Amygdala (tissue), 56 donors: Measurements from ENCODE around the gene NDUFA3.

ENCODE experiments used
- DNase-seq, 56 donors: peaks; one replicate each; lab custom pipeline; 2025; lab: John Stamatoyannopoulos, UW

The NDUFA3 gene

GRCh38 chr19:54106716-54107115, 4.1 kb downstream of the NDUFA3 start:
- DNase-seq: no peak

- DNase-seq: no peak
These were observed 5.3 kb downstream of the NDUFA3 start for GRCh38 chr19:54107876-54108490.

DNA sequence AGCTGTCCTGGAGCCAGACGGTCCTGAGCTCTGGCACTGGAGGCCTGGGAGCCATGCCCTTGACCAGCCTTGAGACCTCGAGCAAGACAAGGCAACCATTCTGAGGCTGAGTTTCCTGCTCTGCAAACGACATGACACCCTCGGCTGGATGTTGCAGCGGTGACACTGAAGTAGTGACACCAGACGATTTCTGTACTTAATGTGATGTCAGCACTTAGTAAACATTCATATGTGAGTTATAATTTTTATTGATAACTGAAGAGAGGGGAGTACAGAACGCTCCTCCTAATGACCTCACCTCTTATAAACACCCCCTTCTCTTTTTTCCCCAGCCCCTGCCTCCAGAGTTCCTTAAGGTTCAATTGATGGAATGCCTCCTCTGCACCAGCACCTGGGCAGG, 5.8 kb downstream of the NDUFA3 start:
- DNase-seq: no peak

- DNase-seq: no peak
These were observed 7.0 kb downstream of the NDUFA3 start for GRCh38 chr19:54109651-54110050.

DNA sequence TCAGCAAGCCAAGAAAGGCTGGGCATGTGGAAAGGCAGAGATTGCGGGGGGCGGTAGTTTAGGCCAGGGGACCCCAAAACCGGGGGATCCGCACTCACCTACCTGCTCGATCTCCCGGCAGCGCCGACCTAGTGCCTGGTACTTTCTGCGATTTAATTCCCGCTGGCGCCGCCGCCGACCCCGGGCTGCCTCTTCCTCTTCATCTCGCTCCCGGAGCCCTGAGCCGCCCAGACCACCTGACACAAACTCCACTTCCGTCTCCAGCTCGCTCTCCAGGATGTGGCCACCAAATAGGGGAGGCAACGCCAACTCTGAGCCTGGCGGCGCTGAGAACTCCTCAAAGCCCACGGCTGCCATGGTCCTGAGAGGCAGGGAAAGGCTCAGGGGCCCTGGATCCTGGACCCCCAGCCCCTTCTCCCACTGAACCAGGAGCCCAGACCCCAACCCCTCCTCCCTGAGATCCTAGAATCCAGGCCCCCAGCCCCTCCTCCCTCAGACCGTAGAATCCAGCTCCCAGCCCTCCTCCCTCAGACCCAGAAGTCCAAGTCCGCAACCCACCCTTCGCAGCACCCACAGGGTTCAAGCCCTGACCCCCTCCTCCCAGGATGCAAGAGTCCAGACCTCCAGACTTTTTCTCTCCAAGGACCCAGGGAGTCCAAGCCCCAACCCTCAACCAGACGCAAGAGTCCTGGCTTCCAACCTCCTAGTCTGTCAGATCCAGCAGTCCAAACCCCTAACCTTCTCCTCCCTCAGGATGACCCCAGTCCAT, 11.9 kb downstream of the NDUFA3 start:
- peak in 32 of 56 donors; percentile 10 to 66 (median 29) for DNase-seq

- DNase-seq: peak; percentile 79 to 100 (median 94)
These were observed 12.7 kb downstream of the NDUFA3 start, which contains the start of the genes PRPF31 and TFPT for GRCh38 chr19:54115109-54116063. TSS of gene PRPF31 (plus strand) at chr19:54115754. CDS start at chr19:54118279, 2,525 bp downstream. TSS of gene TFPT (minus strand) at chr19:54115657. CDS start at chr19:54115269, 388 bp downstream.

GRCh38 chr19:54121259-54121658, 18.6 kb downstream of the NDUFA3 start:
- no peak for DNase-seq

DNA sequence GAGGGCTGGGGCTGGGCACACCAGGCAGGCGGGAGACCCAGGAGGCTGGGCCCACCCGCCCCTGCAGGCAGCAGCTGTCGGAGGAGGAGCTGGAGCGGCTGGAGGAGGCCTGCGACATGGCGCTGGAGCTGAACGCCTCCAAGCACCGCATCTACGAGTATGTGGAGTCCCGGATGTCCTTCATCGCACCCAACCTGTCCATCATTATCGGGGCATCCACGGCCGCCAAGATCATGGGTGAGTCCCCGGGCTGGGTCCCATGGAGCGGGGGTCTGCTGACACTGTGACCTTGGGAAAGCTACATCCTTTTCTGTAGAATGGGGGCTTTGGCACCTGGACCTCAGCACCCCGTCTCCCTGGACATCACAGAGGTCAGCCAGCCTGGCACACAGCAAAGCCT, 21.0 kb downstream of the NDUFA3 start:
- DNase-seq: no peak

- no peak for DNase-seq
These were observed 21.7 kb downstream of the NDUFA3 start for GRCh38 chr19:54124393-54124792.

GRCh38 chr19:54125713-54126112, 23.1 kb downstream of the NDUFA3 start:
- no peak for DNase-seq

- no peak for DNase-seq
These were observed 25.2 kb downstream of the NDUFA3 start for GRCh38 chr19:54127688-54128440.

DNA sequence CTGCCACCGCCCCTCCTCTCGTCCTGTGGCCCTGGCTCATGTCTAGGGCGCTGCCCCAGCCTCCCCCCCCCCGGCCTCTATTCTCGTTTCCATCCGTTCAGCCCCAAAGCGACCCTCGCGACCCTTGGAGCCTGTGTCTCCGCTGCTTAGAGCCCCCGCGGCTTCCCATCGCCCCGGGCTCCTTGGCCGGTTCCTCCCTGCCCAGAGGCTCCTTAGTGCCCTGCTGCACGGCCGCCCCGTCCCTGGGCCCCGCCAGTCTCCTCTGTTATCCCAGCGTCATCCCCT, 25.7 kb downstream of the NDUFA3 start:
- no peak for DNase-seq

GRCh38 chr19:54128796-54129616, 26.4 kb downstream of the NDUFA3 start:
- no peak for DNase-seq

- DNase-seq: no peak
These were observed 27.0 kb downstream of the NDUFA3 start for GRCh38 chr19:54129617-54129996.

DNA sequence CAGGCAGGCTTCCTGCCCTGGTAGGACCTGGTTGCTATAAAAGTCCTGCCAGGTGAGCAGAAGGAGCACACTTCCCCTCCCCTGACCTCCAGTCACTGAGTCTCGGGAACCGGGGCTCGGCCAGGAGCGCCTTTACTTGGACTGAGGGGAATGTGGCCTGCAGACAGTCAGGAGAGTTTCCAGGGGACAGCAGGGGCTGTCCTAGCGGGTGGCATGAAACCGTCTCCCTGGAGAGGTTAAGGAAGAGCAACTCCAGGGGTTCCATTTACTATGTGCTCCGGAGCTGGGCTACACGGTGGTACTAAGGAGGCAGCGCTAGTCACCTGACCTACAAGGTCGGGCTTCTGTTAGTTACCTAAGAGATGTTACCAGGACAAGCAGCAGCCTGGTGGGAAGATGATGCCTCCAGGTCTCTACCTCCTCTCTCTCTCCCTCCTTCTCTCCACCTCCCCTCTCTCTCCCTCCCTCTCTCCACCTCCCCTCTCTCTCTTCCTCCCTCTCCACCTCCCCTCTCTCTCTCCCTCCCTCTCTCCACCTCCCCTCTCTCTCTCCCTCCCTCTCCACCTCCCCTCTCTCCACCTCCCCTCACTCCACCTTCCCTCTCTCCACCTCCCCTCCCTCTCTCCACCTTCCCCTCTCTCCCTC, 30.8 kb downstream of the NDUFA3 start:
- peak in 14 of 56 donors; percentile 10 to 81 (median 29) for DNase-seq

DNA sequence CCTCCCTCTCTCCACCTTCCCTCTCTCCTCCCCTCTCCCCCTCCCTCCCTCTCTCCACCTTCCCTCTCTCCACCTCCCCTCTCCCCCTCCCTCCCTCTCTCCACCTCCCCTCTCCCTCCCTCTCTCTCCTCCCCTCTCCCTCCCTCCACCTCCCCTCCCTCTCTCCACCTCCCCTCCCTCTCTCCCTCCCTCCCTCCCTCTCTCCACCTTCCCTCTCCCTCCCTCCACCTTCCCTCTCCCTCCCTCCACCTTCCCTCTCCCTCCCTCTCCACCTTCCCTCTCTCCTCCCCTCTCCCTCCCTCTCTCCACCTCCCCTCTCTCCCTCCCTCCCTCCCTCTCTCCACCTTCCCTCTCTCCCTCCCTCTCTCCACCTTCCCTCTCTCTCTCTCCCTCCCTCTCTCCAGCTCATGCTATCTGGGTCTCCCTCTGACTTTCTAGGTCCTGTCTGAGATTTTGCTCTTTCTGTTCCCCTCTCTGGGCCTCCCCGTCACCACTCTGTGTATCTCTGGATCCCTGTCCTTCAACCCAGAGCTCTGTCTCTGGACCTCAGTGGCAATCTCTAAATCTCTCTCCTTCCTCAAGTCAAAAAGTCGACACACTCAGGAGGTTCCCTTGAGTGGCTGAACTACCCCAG, 31.4 kb downstream of the NDUFA3 start:
- no peak for DNase-seq

GRCh38 chr19:54136086-54136863, 33.6 kb downstream of the NDUFA3 start:
- DNase-seq: peak in 2 of 56 donors; percentile 31 to 58
